ENCODE measurements around the gene KRT4. TPM values are rescaled to one million over a fixed set of nuclear protein-coding genes. Genes with fewer than 3 reads are reported as not detected.

The KRT4 gene
- total and polyA plus RNA-seq, 2 experiments from 2014 or later = not detected

GRCh38 chr12:52769946-52770345 is 44.0 kb downstream of the KRT4 start (continued):
- no peak for TF ChIP-seq ZNF462 (CRISPR knock-in tag; IDR thresholded peaks at IDR 0.05)

GRCh38 chr12:52769354-52769753 is 44.6 kb downstream of the KRT4 start:
- Histone ChIP-seq H3K4me3 (no peak overlapping the region), H3K4me2 (no peak overlapping the region), H3K27me3 (ENCODE audit: insufficient read depth) (no peaks in the 10 kb centered on the region), H3K36me3 (ENCODE audit: insufficient read depth) (no peaks in the 10 kb centered on the region), H3K4me1 (ENCODE audit: insufficient read depth) (no peaks in the 10 kb centered on the region), H3F3A (replicated peaks; ENCODE audit: low read depth) (no peaks in the 10 kb centered on the region), H3K79me2 (replicated peaks; ENCODE audit: insufficient read depth) (no peaks in the 10 kb centered on the region), H3K27ac (ENCODE audit: low read depth) (no peak overlapping the region), H2AFZ (no peak overlapping the region), H3K9me2 (ENCODE audit: insufficient read depth) (0 out of 2 replicates have a peak, but pooled peaks cover 6% of the 10 kb centered on the region), H4K20me1 (replicated peaks; ENCODE audit: insufficient read depth) (no peaks in the 10 kb centered on the region)
- H3K9me3 Mint-ChIP-seq = no peaks in the 10 kb centered on the region
- TF ChIP-seq CTCF (conservative IDR thresholded peaks at IDR 0.05; ENCODE audit: low read depth in 2 of 2) (no peak), REST (IDR thresholded peaks at IDR 0.05; ENCODE audit: unreplicated experiment) (no peak), STAT1 (IDR thresholded peaks at IDR 0.05; ENCODE audit: unreplicated experiment) (no peak), CREB1 (CRISPR knock-in tag; IDR thresholded peaks at IDR 0.05; ENCODE audit: low read depth) (no peak), ZNF114 (CRISPR knock-in tag; IDR thresholded peaks at IDR 0.05) (no peak)
- H3K4me1 Mint-ChIP-seq = no peaks in the 10 kb centered on the region
- H3K4me3 Mint-ChIP-seq = no peak overlapping the region
- H3K27ac Mint-ChIP-seq = no peak overlapping the region
- H3K36me3 Mint-ChIP-seq (ENCODE audit: low read depth) = no peaks in the 10 kb centered on the region
- no peaks in the 10 kb centered on the region for H3K27me3 Mint-ChIP-seq (ENCODE audit: insufficient read depth, low read depth, poor library complexity)
- DNase-seq (ENCODE audit: low spot score) (no peak), ATAC-seq (no peak)
